Lower lobe of right lung (tissue), 2 donors: Measurements from ENCODE around the gene ZBTB46. TPM values are rescaled to one million over a fixed set of nuclear protein-coding genes. Genes with fewer than 3 reads are reported as not detected.
A peak's percentile ranks its signal among the peaks of the same experiment; 100 is the strongest.
"Not testable (repeated sequence)": the region's sequence is repeated elsewhere in the genome, so short reads cannot be mapped to it uniquely, and the experiment has no call there.

Source experiments
- ATAC-seq, 2 donors: fragments of 200-7000 bp; cut with Tn5 transposase; one replicate each; pipeline ENCODE4 v1.9.1; 2020 to 2022; ENCODE audit warnings: mild to moderate bottlenecking in 2 of 2, moderate library complexity in 2 of 2
- DNase-seq: peaks from one replicate; pipeline ENCODE4 v3.0.0-alpha.2; 2020
- H3K27ac ChIP-seq: fragments of 200-600 bp; one replicate; pipeline ENCODE4 v1.8.0; 2022
- H3K27me3 ChIP-seq: fragments of 200-600 bp; one replicate; pipeline ENCODE4 v1.8.0; 2022; ENCODE audit warnings: low read depth
- H3K36me3 ChIP-seq: fragments of 200-600 bp; one replicate; pipeline ENCODE4 v1.8.0; 2022; ENCODE audit warnings: mild to moderate bottlenecking
- H3K4me1 ChIP-seq: fragments of 200-600 bp; one replicate; pipeline ENCODE4 v1.8.0; 2022
- H3K4me3 ChIP-seq: fragments of 200-600 bp; one replicate; pipeline ENCODE4 v1.8.0; 2022; ENCODE audit warnings: mild to moderate bottlenecking
- H3K9me3 ChIP-seq: fragments of 200-600 bp; one replicate; pipeline ENCODE4 v1.8.0; 2022
- intact Hi-C: fragments of 100-400 bp; cut with DNase I; formaldehyde crosslinking; loops from one replicate; pipeline ENCODE4 v1.11.0; 2022
- total RNA-seq: library from RNA; stranded (reverse); fragmentation: NEBNext Ultra II Directional; extraction: Animal tissue kit (Norgen Biotek cat#: 25700); gene quantifications from one replicate; pipeline ENCODE4 v1.2.1, GENCODE V29; 2021
- TF ChIP-seq, protein P1 (sequence below): fragments of 200-600 bp; IDR thresholded peaks from one replicate; pipeline ENCODE4 v1.8.0; 2022; ENCODE audit warnings: antibody characterized with exemption, mild to moderate bottlenecking
- donor health status: DM: no; HTN: yes; CAD: no; lungs with severe emphysema.

The ZBTB46 gene
- total RNA-seq, 1 donor from 2014 or later: 9.9 TPM

DNA sequence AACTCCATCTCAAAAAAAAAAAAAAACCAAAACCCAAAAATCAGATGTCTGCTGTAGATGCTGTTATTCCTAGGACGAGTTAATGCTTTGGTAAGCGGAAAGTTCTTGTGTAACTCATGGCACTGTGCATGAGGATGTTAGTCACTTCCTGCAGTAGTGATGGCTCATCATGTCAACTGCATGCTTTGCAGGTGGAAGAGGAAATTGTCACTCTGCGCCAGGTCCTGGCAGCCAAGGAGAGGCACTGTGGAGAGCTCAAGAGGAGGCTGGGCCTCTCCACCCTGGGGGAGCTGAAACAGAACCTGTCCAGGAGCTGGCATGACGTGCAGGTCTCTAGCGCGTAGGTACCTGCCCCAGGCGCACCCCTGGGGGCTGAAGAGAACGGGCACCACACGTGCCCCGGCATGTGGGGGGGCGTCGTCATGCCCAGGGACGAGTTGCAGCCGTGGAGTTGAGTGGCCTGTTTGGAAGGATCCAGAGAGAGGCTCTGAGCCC lies 42.5 kb upstream of the ZBTB46 start:
- DNase-seq (peak; percentile 69), ATAC-seq (peak; percentile 78 to 86)
- Histone ChIP-seq H3K27ac (peak overlapping the region; percentile 68), H3K27me3 (no peaks in the 10 kb centered on the region), H3K36me3 (peaks cover 100% of the 10 kb centered on the region), H3K4me3 (no peak overlapping the region), H3K4me1 (peaks cover 16% of the 10 kb centered on the region), H3K9me3 (no peaks in the 10 kb centered on the region)
- intact Hi-C loops: no loop called here
- TF ChIP-seq, protein P1, sequence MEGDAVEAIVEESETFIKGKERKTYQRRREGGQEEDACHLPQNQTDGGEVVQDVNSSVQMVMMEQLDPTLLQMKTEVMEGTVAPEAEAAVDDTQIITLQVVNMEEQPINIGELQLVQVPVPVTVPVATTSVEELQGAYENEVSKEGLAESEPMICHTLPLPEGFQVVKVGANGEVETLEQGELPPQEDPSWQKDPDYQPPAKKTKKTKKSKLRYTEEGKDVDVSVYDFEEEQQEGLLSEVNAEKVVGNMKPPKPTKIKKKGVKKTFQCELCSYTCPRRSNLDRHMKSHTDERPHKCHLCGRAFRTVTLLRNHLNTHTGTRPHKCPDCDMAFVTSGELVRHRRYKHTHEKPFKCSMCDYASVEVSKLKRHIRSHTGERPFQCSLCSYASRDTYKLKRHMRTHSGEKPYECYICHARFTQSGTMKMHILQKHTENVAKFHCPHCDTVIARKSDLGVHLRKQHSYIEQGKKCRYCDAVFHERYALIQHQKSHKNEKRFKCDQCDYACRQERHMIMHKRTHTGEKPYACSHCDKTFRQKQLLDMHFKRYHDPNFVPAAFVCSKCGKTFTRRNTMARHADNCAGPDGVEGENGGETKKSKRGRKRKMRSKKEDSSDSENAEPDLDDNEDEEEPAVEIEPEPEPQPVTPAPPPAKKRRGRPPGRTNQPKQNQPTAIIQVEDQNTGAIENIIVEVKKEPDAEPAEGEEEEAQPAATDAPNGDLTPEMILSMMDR: no peak

DNA sequence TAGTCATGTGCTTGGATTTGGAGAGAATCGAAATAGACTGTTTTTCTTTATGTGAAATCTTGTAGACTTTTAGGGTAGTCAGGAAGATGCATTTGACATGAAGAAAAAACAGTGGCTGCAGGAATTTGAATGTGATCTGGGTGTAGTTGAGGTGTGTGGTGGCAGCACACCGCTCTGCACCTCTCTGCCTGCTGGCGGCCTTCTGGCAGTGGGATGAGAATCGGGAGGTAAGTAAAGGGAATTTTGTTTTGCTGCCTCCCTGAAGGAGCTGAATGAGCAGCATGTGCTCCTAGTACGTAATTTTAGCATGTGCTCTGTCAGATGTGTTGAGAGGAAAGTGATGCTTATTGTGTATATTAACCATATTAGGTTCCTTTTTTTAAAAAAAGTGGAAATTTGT lies 37.2 kb upstream of the ZBTB46 start:
- ATAC-seq: no peak
- TF ChIP-seq, protein P1: no peak
- Histone ChIP-seq H3K36me3 (peaks cover 54% of the 10 kb centered on the region), H3K27ac (no peak overlapping the region), H3K4me3 (no peak overlapping the region), H3K4me1 (peaks cover 35% of the 10 kb centered on the region), H3K27me3 (no peaks in the 10 kb centered on the region), H3K9me3 (no peaks in the 10 kb centered on the region)
- intact Hi-C loops: no loop called here
- no peak for DNase-seq

DNA sequence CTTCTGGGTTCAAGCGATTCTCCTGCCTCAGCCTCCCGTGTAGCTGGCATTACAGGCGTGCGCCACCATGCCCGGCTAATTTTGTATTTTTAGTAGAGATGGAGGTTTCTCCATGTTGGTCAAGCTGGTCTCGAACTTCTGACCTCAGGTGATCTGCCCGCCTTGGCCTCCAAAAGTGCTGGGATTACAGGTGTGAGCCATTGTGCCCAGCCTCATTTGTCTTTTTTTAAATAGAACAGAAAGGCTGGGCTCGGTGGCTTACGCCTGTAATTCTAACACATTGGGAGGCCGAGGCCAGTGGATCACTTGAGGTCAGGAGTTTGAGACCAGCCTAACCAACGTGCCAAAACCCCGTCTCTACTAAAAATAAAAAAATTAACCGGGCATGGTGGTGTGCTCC lies 36.0 kb upstream of the ZBTB46 start:
- ATAC-seq, H3K27ac ChIP-seq, H3K27me3 ChIP-seq, intact Hi-C loops, H3K4me3 ChIP-seq, H3K9me3 ChIP-seq, DNase-seq: not testable (repeated sequence)
- peaks cover 48% of the 10 kb centered on the region for H3K36me3 ChIP-seq
- H3K4me1 ChIP-seq: peaks cover 29% of the 10 kb centered on the region

- Histone ChIP-seq H3K27me3 (no peaks in the 10 kb centered on the region), H3K4me1 (peaks cover 29% of the 10 kb centered on the region)
Observed at GRCh38 chr20:63864978-63865640, 34.0 kb upstream of the ZBTB46 start, which contains the start of gene TPD52L2. TPD52L2 (plus strand) TSS chr20:63865270; CDS start chr20:63865366, 96 bp downstream.

DNA sequence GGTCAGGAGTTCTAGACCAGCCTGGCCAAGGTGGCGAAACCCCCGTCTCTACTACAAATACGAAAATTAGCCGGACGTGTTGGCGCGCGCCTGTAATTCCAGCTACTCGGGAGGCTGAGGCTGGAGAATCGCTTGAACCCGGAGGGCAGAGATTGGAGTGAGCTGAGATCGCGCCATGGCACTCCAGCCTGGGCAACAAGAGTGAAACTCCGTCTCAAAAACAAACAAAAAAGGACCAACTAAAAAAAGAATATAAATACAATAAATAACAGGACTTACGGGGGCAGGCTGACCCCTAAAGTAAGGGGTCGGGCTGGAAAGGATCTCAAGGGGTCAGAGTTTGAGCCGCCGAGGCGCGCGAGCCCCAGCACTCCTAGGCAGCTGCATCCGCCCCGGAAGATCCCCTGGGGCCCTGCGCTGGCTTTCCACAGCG lies 33.5 kb upstream of the ZBTB46 start:
- H3K4me3 ChIP-seq: peak overlapping the region; percentile 65
- peaks cover 32% of the 10 kb centered on the region for H3K4me1 ChIP-seq
- H3K9me3 ChIP-seq: no peaks in the 10 kb centered on the region
- intact Hi-C loops: no loop called here
- DNase-seq (no peak), ATAC-seq (no peak)
- H3K36me3 ChIP-seq: peaks cover 32% of the 10 kb centered on the region
- H3K27me3 ChIP-seq: no peaks in the 10 kb centered on the region
- peak overlapping the region; percentile 96 for H3K27ac ChIP-seq
- TF ChIP-seq, protein P1: no peak

More at GRCh38 chr20:63864978-63865640, 34.0 kb upstream of the ZBTB46 start, which contains the start of gene TPD52L2:
- H3K9me3 ChIP-seq: no peaks in the 10 kb centered on the region
- peak; percentile 99 for DNase-seq
- intact Hi-C loops: no loop called here
- ATAC-seq: peak; percentile 96
- peak within 1 kb of the TSS; percentile 65 for H3K4me3 ChIP-seq
- peaks cover 38% of the 10 kb centered on the region for H3K36me3 ChIP-seq
- TF ChIP-seq, protein P1: no peak
- H3K27ac ChIP-seq: peak within 1 kb of the TSS; percentile 96
